ENCODE results near the gene TMEM187. TPM values are rescaled to one million over a fixed set of nuclear protein-coding genes. Genes with fewer than 3 reads are reported as not detected.

The TMEM187 gene
- total and polyA plus RNA-seq, 10 of the 15 experiments (the other 5 are each of a cell fraction or from before 2014, with no cell fraction given), result 0.45 to 8.5 (median 4.1) TPM

GRCh38 chrX:153931748-153932147 lies 40.8 kb upstream of the TMEM187 start (continued):
- TF ChIP-seq SPI1 (IDR thresholded peaks at IDR 0.05; ENCODE audit: borderline replicate concordance, insufficient read depth, low read depth, low read length) (no peak), FOS (IDR thresholded peaks at IDR 0.05; ENCODE audit: borderline replicate concordance, extremely low read depth, insufficient read length) (no peak), CEBPZ (IDR thresholded peaks at IDR 0.05; ENCODE audit: low read depth, low read length) (no peak), WRNIP1 (IDR thresholded peaks at IDR 0.05; ENCODE audit: borderline replicate concordance, low read depth, low read length) (no peak), NR2C2 (IDR thresholded peaks at IDR 0.05; ENCODE audit: borderline replicate concordance, control insufficient read depth, insufficient read length, low read depth) (no peak), MTA3 (IDR thresholded peaks at IDR 0.05; ENCODE audit: borderline replicate concordance, low read length) (no peak), BCL3 (IDR thresholded peaks at IDR 0.05; ENCODE audit: borderline replicate concordance, insufficient read depth, low read depth, low read length, poor library complexity, severe bottlenecking) (no peak), SMAD1 (IDR thresholded peaks at IDR 0.05; ENCODE audit: low read depth, partially characterized antibody) (no peak), PKNOX1 (IDR thresholded peaks at IDR 0.05) (no peak)

Measured in GM12878 (cell line).